ENCODE measurements around the gene AHNAK2. TPM values are rescaled to one million over a fixed set of nuclear protein-coding genes. Genes with fewer than 3 reads are reported as not detected.

AHNAK2 gene
- polyA plus RNA-seq, 3 donors: 1.4 to 2.2 (median 2.0) TPM

DNA sequence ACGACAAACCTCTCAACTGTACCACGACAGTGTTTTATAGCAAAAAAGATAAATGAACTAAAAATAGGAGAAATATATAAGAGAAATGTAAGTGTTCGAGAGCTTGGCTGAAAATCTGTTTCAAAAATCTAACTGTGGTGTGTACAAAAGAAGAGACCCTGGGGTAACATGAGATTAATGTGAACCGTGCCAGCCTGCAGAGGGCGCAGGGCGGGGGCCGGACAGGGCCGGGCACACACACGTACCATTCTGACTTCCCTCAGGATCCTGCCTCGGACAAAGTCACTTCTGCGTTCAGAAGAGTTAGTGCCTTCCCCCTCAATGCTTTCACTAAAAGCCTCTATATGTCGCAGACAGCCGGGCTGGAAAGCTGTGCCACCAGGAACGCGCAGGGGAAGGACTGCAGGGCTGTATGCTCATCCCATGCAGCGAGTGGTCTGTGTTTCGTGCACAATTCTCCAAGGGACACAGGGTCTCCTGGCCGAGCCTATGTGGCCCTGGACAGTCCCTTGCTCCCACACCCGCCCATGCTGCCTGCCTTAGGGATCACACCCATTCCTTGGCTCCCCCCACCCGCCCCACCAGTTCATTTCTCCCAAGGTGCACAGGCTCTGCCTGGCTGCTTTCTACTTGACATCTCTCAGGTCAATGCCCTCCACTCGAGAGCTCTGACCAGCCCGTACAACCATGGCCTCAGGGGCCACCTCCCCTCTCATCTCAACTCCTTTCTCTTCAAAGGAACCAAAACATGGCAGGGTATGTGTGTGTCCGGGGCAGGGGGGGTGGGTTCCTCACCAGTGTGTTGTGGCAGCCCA, 34.2 kb upstream of the AHNAK2 start:
- DNase-seq (ENCODE audit: low read depth in 3 of 3, low spot score in 2 of 3): no peak

GRCh38 chr14:105011312-105011990, 33.3 kb upstream of the AHNAK2 start:
- DNase-seq (ENCODE audit: low read depth in 3 of 3, low spot score in 2 of 3): no peak

GRCh38 chr14:105010891-105011291, 32.7 kb upstream of the AHNAK2 start:
- DNase-seq (ENCODE audit: low read depth in 3 of 3, low spot score in 2 of 3): no peak

DNA sequence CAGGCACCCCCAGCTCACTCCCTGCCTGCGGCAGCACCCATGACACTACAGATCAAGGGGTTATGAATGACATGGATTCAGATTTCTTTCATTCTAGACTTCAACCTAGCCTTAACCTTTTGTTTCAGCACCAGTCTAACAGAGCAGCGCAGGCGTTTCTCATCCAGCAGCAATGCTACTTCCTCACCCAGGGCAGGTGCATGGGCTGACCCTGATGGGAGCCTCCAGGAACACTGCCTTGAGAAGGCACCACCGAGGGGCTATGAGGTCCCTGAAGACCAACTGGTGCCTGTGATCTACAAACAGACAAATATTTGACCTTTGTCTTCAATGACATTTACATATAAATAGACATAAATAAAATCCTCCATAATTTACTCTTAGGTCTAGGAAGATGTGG, 31.9 kb upstream of the AHNAK2 start:
- no peak for DNase-seq (ENCODE audit: low read depth in 3 of 3, low spot score in 2 of 3)

- DNase-seq (ENCODE audit: low read depth in 3 of 3, low spot score in 2 of 3): no peak
Observed at GRCh38 chr14:105007593-105008264, 29.6 kb upstream of the AHNAK2 start.

- no peak for DNase-seq (ENCODE audit: low read depth in 3 of 3, low spot score in 2 of 3)
Observed at GRCh38 chr14:105006831-105007592, 28.8 kb upstream of the AHNAK2 start.

DNA sequence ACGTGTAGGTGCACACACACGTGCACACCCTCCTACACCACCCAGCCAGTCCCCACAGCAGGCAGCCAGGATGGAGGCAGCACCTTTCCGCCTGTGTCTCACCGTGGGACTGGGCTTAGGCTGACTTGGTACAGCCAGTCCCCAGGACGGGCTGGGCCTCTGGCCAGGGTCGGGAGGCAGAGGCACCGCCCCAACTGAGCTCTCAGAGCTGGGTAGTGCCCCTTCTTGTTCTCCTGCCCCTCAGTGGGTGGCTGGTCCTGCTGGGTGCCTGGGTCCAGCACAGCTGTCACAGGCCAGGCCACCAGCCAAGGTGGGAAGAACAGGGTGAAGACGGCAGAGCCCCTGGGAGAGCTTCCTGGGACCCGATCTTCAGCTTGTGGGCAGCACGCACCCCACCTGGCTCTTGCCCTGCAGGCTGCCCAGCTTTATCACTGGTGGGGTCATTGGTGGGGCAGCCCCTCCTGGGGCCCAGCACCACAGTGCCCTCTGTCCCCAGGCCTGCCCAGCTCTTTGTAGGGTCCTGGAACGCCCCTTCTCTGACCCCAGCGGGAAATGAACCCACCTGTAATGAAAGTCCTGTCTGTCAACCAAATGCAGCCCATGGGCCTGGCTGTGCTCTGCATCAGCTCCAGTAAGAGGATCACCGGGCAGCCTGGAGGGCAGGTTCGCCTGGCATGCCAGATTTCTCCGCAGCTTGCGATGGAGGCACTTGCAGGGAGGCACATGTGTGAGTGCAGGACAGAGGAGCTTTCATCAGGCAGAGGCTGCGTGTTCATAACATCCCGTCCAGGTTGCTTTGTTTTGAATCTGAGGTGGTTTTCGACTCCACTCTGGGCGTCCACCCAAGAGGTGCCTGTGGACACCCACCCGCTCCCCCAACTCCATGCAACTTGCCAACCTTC, 28.0 kb upstream of the AHNAK2 start:
- DNase-seq (ENCODE audit: low read depth in 3 of 3, low spot score in 2 of 3): no peak

GRCh38 chr14:105005329-105005928, 27.3 kb upstream of the AHNAK2 start:
- DNase-seq (ENCODE audit: low read depth in 3 of 3, low spot score in 2 of 3): no peak

GRCh38 chr14:104999361-104999760, 21.2 kb upstream of the AHNAK2 start:
- DNase-seq (ENCODE audit: low read depth in 3 of 3, low spot score in 2 of 3): no peak

GRCh38 chr14:104998801-104999200, 20.6 kb upstream of the AHNAK2 start:
- DNase-seq (ENCODE audit: low read depth in 3 of 3, low spot score in 2 of 3): no peak

GRCh38 chr14:104996483-104996882, 18.3 kb upstream of the AHNAK2 start:
- DNase-seq (ENCODE audit: low read depth in 3 of 3, low spot score in 2 of 3): no peak

GRCh38 chr14:104996032-104996431, 17.9 kb upstream of the AHNAK2 start:
- no peak for DNase-seq (ENCODE audit: low read depth in 3 of 3, low spot score in 2 of 3)

- no peak for DNase-seq (ENCODE audit: low read depth in 3 of 3, low spot score in 2 of 3)
Observed at GRCh38 chr14:104994978-104995377, 16.8 kb upstream of the AHNAK2 start.

DNA sequence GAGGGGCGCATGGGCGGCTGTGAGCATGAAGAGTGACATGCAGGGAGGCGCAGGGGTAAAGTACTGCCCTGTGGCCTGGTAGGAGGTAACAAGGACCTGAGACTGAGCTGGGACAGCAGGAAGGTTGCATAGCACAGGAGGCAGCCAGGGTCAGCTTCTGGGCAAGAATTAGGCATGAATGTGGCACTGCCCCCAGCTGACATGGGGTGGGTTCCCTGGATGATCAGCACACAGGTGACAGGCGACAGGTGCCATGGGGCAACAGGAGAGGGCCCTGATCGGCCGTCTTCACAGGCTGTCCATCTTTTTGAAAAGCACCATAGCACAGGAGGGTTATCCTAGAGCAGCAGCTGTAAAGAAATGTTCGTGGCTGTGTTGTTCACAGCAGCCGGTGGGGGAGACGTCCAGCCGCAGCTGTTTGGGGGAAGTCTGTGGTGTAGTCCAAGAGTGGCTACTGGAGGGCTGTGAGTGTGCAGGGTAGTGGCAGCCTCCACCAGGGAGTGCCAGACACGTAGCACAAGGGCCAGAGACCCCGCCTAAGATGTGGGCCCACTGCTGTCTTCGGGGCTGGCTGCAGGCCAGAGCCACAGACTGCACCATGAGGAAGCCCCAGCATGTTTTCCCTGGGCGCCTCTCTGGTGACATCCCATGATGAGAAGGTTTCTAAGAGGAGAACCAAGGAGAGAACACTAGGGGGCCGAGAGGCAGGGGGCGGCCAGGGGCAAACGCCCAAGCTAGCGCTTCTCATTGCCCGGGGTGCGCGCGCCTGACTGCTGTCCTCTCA, 15.8 kb upstream of the AHNAK2 start:
- no peak for DNase-seq (ENCODE audit: low read depth in 3 of 3, low spot score in 2 of 3)

- no peak for DNase-seq (ENCODE audit: low read depth in 3 of 3, low spot score in 2 of 3)
Observed at GRCh38 chr14:104993306-104993705, 15.1 kb upstream of the AHNAK2 start.

GRCh38 chr14:104992501-104992900, 14.3 kb upstream of the AHNAK2 start:
- no peak for DNase-seq (ENCODE audit: low read depth in 3 of 3, low spot score in 2 of 3)

DNA sequence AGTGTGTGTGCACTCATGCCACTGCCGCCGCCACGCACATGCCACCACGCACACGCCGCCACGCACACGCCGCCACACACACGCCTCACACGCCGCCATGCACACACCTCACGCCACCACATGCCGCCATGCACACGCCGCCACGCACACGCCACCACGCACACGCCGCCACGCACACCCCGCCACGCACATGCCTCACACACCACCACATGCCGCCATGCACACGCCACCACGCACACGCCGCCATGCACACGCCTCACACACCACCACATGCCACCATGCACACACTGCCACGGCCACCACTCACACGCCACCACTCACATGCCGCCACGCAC, 13.7 kb upstream of the AHNAK2 start:
- DNase-seq (ENCODE audit: low read depth in 3 of 3, low spot score in 2 of 3): no peak

DNA sequence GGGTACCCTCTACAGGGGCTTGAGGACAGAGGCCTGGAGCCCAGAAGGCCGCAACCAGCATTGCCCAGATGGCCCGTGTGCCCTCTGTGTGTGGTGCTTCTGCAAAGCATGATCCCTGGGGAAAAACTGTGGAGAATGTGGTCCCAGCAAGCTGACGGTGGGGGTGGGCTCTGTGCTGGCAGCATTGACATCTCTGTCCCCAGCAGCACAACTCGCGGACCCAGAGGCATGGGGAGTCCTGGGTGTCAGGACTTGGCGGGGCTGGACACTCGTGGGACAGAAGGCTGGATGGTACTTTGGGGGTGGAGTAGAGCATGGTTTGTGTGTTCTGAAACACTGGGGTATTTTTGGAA, 11.8 kb upstream of the AHNAK2 start:
- no peak for DNase-seq (ENCODE audit: low read depth in 3 of 3, low spot score in 2 of 3)

Measured in right renal cortex interstitium (tissue), 3 donors.